Hippocampal formation (tissue), 2 donors: Measurements from ENCODE around the gene HDAC3.

Source experiments
- DNase-seq, 2 donors: peaks; one replicate each; lab custom pipeline; 2025; lab: John Stamatoyannopoulos, UW

HDAC3 gene

GRCh38 chr5:141636413-141637122 lies at the start of gene HDAC3, which contains the start of gene RELL2:
Gene HDAC3 (minus strand): TSS chr5:141636849. CDS start chr5:141636790, 59 bp downstream.
Gene RELL2 (plus strand): TSS chr5:141636997. CDS start chr5:141638226, 1,229 bp downstream.
- peak; percentile 89 to 91 for DNase-seq

GRCh38 chr5:141685591-141685990 lies 48.9 kb upstream of the HDAC3 start:
- DNase-seq: no peak

- DNase-seq: no peak
Measured at GRCh38 chr5:141683596-141684141, 47.0 kb upstream of the HDAC3 start.

- peak in 1 of 2 donors; percentile 16 for DNase-seq
Measured at GRCh38 chr5:141681695-141682641, 45.3 kb upstream of the HDAC3 start, which contains the start of gene ARAP3. Gene ARAP3 (minus strand): TSS chr5:141682230. CDS start chr5:141680486, 1,744 bp downstream.

- no peak for DNase-seq
Measured at GRCh38 chr5:141681295-141681694, 44.6 kb upstream of the HDAC3 start.

- DNase-seq: no peak
Measured at GRCh38 chr5:141680751-141681201, 44.1 kb upstream of the HDAC3 start.

- DNase-seq: no peak
Measured at GRCh38 chr5:141680178-141680577, 43.5 kb upstream of the HDAC3 start.

GRCh38 chr5:141677415-141677814 lies 40.8 kb upstream of the HDAC3 start:
- DNase-seq: no peak

GRCh38 chr5:141675672-141676071 lies 39.0 kb upstream of the HDAC3 start:
- DNase-seq: no peak

GRCh38 chr5:141674747-141675146 lies 38.1 kb upstream of the HDAC3 start:
- no peak for DNase-seq

- DNase-seq: no peak
Measured at GRCh38 chr5:141672841-141673813, 36.5 kb upstream of the HDAC3 start.

- DNase-seq: no peak
Measured at GRCh38 chr5:141672071-141672840, 35.6 kb upstream of the HDAC3 start.

- DNase-seq: no peak
Measured at GRCh38 chr5:141669520-141669919, 32.9 kb upstream of the HDAC3 start.

GRCh38 chr5:141668601-141669265 lies 32.1 kb upstream of the HDAC3 start:
- DNase-seq: no peak

GRCh38 chr5:141665995-141666940 lies 29.6 kb upstream of the HDAC3 start:
- DNase-seq: no peak

- peak; percentile 27 to 66 for DNase-seq
Measured at GRCh38 chr5:141664733-141665461, 28.2 kb upstream of the HDAC3 start.

GRCh38 chr5:141663506-141663905 lies 26.9 kb upstream of the HDAC3 start:
- no peak for DNase-seq

GRCh38 chr5:141662028-141662427 lies 25.4 kb upstream of the HDAC3 start:
- DNase-seq: no peak
